GM12878 (cell line): Measurements from ENCODE around the gene ADGRV1. TPM values are rescaled to one million over a fixed set of nuclear protein-coding genes. Genes with fewer than 3 reads are reported as not detected.
A peak's percentile ranks its signal among the peaks of the same experiment; 100 is the strongest.

Experiments
- ATAC-seq: fragments of 200-7000 bp; cut with Tn5 transposase; 3 replicates; pipeline ENCODE4 v1.9.1; 2020; ENCODE audit warnings: mild to moderate bottlenecking, moderate library complexity
- BruUV-seq: library from RNA; stranded (reverse); fragments of 400-500 nt; replicated peaks from 2 replicates; lab custom pipeline; 2021; lab: Mats Ljungman, UMichigan
- CTCF ChIA-PET: fragments of 300-600 bp; sonication (Branson Sonifier 250); formaldehyde crosslinking; extraction: SDS; loops from one replicate; lab custom pipeline; 2021; ENCODE audit warnings: inconsistent platforms; lab: Yijun Ruan, JAX
- POLR2A ChIA-PET: fragments of 350-600 bp; formaldehyde crosslinking; extraction: SDS; loops from one replicate; lab custom pipeline; 2021; ENCODE audit warnings: inconsistent platforms; lab: Charles Lee
- RAD21 ChIA-PET: fragments of 300-600 bp; sonication (Branson Sonifier 250); formaldehyde crosslinking; loops from one replicate; lab custom pipeline; 2023; ENCODE audit warnings: antibody characterized with exemption; ENCODE audit not compliant: unreplicated experiment; lab: Charles Lee
- SMC1A ChIA-PET: fragments of 300-600 bp; sonication (Branson Sonifier 250); formaldehyde crosslinking; loops from one replicate; lab custom pipeline; 2023; ENCODE audit not compliant: unreplicated experiment, uncharacterized antibody; lab: Charles Lee
- DNase-seq: peaks from one replicate; pipeline ENCODE4 v3.0.0-alpha.2; 2011; ENCODE audit warnings: low read depth, low spot score
- FAIRE-seq: peaks from 3 replicates; lab custom pipeline; 2011; peaks lifted over from hg19 to GRCh38; lab: Jason Lieb, UNC
- H2AFZ ChIP-seq: 2 replicates; pipeline ENCODE4 v1.6.0; 2011; ENCODE audit warnings: low read depth, low read length, control low read depth; ENCODE audit not compliant: control insufficient read depth
- H3K27ac ChIP-seq: 2 replicates; pipeline ENCODE4 v1.5.1; 2011; ENCODE audit warnings: control low read depth; ENCODE audit not compliant: control insufficient read depth, insufficient read depth
- H3K27me3 ChIP-seq, 2 experiments: replicated peaks in 1 of 2; 2 replicates each; pipeline versions ENCODE4 v1.6.0 to v1.6.1; 2011; ENCODE audit warnings: low read length in 1 of 2; ENCODE audit not compliant: control insufficient read depth in 2 of 2, insufficient read depth in 2 of 2
- H3K36me3 ChIP-seq, 2 experiments: 2 replicates each; pipeline ENCODE4 v1.5.1; 2011; ENCODE audit warnings: low read length in 1 of 2; ENCODE audit not compliant: control insufficient read depth in 2 of 2, insufficient read depth in 2 of 2
- H3K4me1 ChIP-seq: 2 replicates; pipeline ENCODE4 v1.6.1; 2011; ENCODE audit warnings: mild to moderate bottlenecking, low read length, moderate library complexity, mixed read lengths; ENCODE audit not compliant: control insufficient read depth, insufficient read depth
- H3K4me2 ChIP-seq: 2 replicates; pipeline ENCODE4 v1.6.0; 2011; ENCODE audit warnings: control low read depth; ENCODE audit not compliant: control insufficient read depth, insufficient read depth
- H3K4me3 ChIP-seq: fragments of 200-600 bp; sonication (generic); 2 replicates; pipeline ENCODE4 v1.5.1; 2016
- H3K79me2 ChIP-seq: 2 replicates; pipeline ENCODE4 v1.6.0; 2011; ENCODE audit warnings: low read length; ENCODE audit not compliant: control insufficient read depth, insufficient read depth
- H3K9ac ChIP-seq: 2 replicates; pipeline ENCODE4 v1.8.0; 2011; ENCODE audit warnings: low read length, control low read depth, mixed read lengths; ENCODE audit not compliant: control insufficient read depth, insufficient read depth
- H3K9me3 ChIP-seq: replicated peaks from 3 replicates; pipeline ENCODE4 v1.5.1; 2011; ENCODE audit warnings: mild to moderate bottlenecking, low read length; ENCODE audit not compliant: control insufficient read depth, insufficient read depth
- H4K20me1 ChIP-seq: 2 replicates; pipeline ENCODE4 v1.6.0; 2011; ENCODE audit not compliant: control insufficient read depth, insufficient read depth
- HDGF ChIP-seq: fragments of 450-650 bp; IDR thresholded peaks from 2 replicates; pipeline ENCODE4 v1.6.1; 2016; ENCODE audit warnings: antibody characterized with exemption
- TBL1XR1 ChIP-seq: IDR thresholded peaks from 2 replicates; pipeline ENCODE4 v1.6.1; 2012; ENCODE audit warnings: low read depth, low read length, improper control_type of control experiment
- TCF12 ChIP-seq: IDR thresholded peaks from 2 replicates; pipeline ENCODE4 v1.6.1; 2011; ENCODE audit warnings: low read depth, mild to moderate bottlenecking, low read length
- ZBTB4 ChIP-seq: fragments of 450-650 bp; formaldehyde crosslinking; IDR thresholded peaks from 2 replicates; pipeline ENCODE4 v1.4.0; 2022; ENCODE audit warnings: mild to moderate bottlenecking, moderate library complexity
- WGBS: methylation state at CpG from one replicate; pipeline ENCODE4 v1.1.6; 2016; ENCODE audit warnings: low lambda C conversion rate; ENCODE audit not compliant: insufficient replicate concordance, insufficient coverage; ENCODE audit errors: missing lambda C conversion rate; 5-methylcytosine and 5-hydroxymethylcytosine counted together
- in situ Hi-C: fragments of 300-500 bp; cut with MboI; formaldehyde crosslinking; loops from 9 replicates; pipeline ENCODE4 v1.14.3; 2018; ENCODE audit warnings: mixed read lengths
- intact Hi-C: fragments of 100-400 bp; cut with micrococcal nuclease; formaldehyde crosslinking; loops from one replicate; pipeline ENCODE4 v1.14.2; 2022; ENCODE audit not compliant: unreplicated experiment
- polyA plus RNA-seq, 11 experiments: library from polyadenylated mRNA; depleted of rRNA in 4 of 11; unstranded in 6 of 11; stranded (reverse) in 5 of 11; fragments of >200 nt; fragmentation: Nextera tagmentation in 4 of 11; fragmentation: Illumina TruSeq in 1 of 11; extraction: Ambion mirVana in 4 of 11; extraction: Trizol in 1 of 11; gene quantifications; 1 replicate in 1 of 11; 2 replicates in 10 of 11; pipeline versions ENCODE4 v1.2.1 to v1.2.3, GENCODE V29; 2011 to 2016; ENCODE audit warnings: inconsistent platforms in 2 of 11, missing spikeins in 2 of 11, low read depth in 1 of 11
- total RNA-seq, 4 experiments: library from RNA; depleted of rRNA in 3 of 4; stranded (reverse); fragments of >200 nt in 3 of 4; fragmentation: Illumina TruSeq in 1 of 4; extraction: Trizol in 1 of 4; gene quantifications; 2 replicates each; pipeline versions ENCODE4 v1.2.1 to v1.2.3, GENCODE V29; 2013 to 2021
- TF ChIP-seq, protein P1 (sequence below): IDR thresholded peaks from 2 replicates; pipeline ENCODE4 v1.6.1; 2012; ENCODE audit warnings: low read depth, low read length, improper control_type of control experiment

ADGRV1 gene
- total and polyA plus RNA-seq, 10 of the 15 experiments (the other 5 are each of a cell fraction or from before 2014, with no cell fraction given): 0.04 to 8.1 (median 0.16) TPM; not detected in 1

DNA sequence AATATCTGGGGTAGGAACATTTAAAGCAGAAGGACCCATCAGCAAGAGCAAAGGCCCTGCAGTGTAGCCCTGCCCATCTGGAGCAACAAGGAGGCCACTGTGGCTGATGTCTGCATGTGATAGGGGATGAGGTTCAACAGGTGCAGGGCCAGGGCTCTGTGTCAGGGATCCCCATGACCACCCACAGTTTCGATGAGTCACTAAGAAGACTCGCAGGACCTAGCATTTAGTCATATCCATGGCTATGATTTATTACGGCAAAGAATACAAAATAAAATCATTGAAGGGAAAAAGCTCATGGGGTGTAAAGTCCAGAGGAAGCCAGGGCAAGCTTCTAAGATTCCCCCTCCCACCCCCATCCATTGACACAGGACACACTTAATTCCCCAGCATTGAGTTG, 188.6 kb downstream of the ADGRV1 start:
- in situ Hi-C loops: no loop called here
- Histone ChIP-seq H3K79me2 (no peaks in the 10 kb centered on the region), H3K27me3 (no peaks in the 10 kb centered on the region; a peak in 2 of 4 replicates), H3K4me3 (no peak overlapping the region), H3K27ac (no peak overlapping the region), H3K36me3 (no peaks in the 10 kb centered on the region), H3K9me3 (no peaks in the 10 kb centered on the region), H2AFZ (no peak overlapping the region), H3K4me1 (no peaks in the 10 kb centered on the region), H4K20me1 (no peaks in the 10 kb centered on the region), H3K4me2 (no peak overlapping the region), H3K9ac (no peak overlapping the region)
- 0% methylated on average over 3 of the region's 3 CpGs for WGBS
- CTCF ChIA-PET: no interaction called here
- ATAC-seq: peak; percentile 73
- intact Hi-C loops: no loop called here
- POLR2A ChIA-PET: no interaction called here
- SMC1A ChIA-PET: no interaction called here
- peak; percentile 49; the same call in 1 of the 2 replicates for TF ChIP-seq TCF12
- TF ChIP-seq, protein P1, sequence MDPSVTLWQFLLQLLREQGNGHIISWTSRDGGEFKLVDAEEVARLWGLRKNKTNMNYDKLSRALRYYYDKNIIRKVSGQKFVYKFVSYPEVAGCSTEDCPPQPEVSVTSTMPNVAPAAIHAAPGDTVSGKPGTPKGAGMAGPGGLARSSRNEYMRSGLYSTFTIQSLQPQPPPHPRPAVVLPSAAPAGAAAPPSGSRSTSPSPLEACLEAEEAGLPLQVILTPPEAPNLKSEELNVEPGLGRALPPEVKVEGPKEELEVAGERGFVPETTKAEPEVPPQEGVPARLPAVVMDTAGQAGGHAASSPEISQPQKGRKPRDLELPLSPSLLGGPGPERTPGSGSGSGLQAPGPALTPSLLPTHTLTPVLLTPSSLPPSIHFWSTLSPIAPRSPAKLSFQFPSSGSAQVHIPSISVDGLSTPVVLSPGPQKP: no peak
- no peak for TF ChIP-seq ZBTB4 (CRISPR knock-in tag)
- no peak for TF ChIP-seq HDGF
- no peak for TF ChIP-seq TBL1XR1
- no TSS peak for BruUV-seq
- no peak for FAIRE-seq
- RAD21 ChIA-PET: no interaction called here
- no peak for DNase-seq
